Stimulated activated CD4-positive, alpha-beta T cell treated with anti-CD3 and anti-CD28 coated beads, Interleukin-15, amount 100 ng/mL, for 48 hours (primary cell): ENCODE measurements around the gene TMEM200B.
A peak's percentile ranks its signal among the peaks of the same experiment; 100 is the strongest.
"Not testable (repeated sequence)": the region's sequence is repeated elsewhere in the genome, so short reads cannot be mapped to it uniquely, and the experiment has no call there.

Experiments used
- DNase-seq, 2 donors: peaks; one replicate each; pipeline ENCODE4 v3.0.0-alpha.2; 2020; ENCODE audit warnings: low read depth in 2 of 2

Gene TMEM200B

DNA sequence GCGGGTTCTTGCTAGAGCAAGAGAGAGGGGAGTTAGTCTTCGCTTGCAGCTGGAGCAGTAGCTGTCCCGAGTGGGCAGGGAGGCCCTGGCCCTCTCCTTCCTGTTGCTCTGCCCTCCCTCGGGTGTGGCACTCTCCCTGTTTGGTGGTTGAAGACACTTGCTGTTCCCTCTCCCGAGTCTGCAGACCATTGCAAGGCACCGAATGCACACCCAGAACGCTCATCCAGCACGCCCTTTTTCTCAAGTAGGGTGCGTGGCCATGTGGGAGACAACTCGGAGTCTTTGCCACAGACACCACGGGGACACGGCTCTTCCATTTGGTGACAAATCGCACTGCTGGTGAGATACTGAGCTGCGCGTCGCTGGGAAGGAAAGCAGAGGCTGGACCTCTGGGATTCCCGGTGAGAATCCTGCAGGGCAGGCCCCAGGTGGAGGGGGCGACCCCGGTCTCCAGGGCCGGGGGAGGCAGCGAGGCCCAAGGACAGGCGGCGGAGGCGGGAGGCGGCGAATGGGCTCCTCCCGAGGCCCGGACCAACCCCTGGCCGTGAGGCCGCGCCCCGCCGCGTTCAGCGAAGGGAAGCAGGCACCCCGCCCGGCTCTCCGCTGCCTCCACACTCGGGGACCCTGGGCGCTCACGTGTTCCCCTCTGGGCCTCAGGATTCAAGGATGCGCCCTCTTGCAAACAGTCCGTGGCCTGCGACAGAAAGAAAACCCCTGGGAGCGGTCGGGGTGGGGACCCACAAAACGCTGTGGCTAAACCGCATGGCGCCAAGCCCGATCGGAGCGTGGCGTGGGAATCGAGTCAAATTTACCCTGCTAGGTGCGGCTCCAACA is 10.4 kb upstream of the TMEM200B start:
- no peak for DNase-seq

GRCh38 chr1:29131056-29131455 is 7.4 kb upstream of the TMEM200B start:
- DNase-seq: not testable (repeated sequence)

DNA sequence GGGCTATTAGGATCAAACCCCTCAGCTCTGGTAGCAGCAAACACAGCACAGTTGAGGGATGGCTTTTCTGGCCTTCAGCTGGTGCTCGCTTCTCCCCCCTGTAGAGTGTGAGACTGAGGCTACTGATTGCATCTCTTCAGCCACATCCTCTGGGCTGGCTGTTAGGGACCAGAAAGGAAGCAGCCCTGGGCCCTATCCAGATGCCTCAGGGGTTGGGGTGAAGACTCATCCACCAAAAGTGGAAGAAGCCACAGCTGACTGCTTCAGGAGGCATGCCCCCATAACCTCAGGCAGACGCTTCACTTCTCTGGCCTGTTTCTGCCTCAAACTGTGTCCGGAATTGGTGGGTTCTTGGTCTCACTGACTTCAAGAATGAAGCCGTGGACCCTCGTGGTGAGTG is 6.2 kb upstream of the TMEM200B start:
- no peak for DNase-seq

DNA sequence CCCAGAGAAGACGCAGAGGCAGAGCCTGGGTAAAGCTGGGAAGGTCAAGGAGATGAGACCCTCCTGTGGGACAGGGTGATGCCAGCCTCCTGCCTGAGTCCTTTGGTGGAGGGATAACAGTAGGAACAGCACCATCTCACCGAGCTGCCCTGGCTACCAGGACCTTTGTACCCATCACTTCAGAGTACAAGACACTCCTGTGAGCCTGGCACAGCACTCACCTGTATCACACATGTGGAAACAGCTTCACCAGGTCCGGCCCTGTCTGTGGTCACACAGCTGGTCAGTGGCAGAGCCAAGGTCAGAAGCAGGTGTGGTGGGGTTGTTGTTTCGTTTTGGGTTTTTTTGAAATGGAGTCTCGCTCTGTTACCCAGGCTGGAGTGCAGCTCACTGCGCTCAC is 5.0 kb upstream of the TMEM200B start:
- no peak for DNase-seq

DNA sequence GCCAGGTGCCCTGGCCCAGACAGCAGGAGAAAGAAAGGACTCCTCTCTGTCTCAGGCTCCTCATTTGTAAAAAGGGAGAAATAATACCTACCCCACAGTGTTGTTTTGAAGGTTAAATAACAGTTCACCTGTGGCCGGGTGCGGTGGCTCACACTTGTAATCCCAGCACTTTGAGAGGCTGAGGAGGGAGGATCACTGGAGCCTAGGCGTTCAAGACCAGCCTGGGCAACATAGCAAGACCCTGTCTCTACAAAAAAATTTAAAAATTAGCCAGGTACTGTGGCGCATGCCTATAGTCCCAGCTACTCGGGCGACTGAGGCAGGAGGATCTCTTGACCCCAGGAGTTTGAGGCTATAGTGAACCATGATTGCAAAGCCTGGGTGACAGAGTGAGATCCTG is 2.5 kb upstream of the TMEM200B start:
- no peak for DNase-seq

- DNase-seq: no peak
Measured at GRCh38 chr1:29125788-29126187, 2.1 kb upstream of the TMEM200B start.

GRCh38 chr1:29125237-29125641 is 1.5 kb upstream of the TMEM200B start:
- DNase-seq: no peak

DNA sequence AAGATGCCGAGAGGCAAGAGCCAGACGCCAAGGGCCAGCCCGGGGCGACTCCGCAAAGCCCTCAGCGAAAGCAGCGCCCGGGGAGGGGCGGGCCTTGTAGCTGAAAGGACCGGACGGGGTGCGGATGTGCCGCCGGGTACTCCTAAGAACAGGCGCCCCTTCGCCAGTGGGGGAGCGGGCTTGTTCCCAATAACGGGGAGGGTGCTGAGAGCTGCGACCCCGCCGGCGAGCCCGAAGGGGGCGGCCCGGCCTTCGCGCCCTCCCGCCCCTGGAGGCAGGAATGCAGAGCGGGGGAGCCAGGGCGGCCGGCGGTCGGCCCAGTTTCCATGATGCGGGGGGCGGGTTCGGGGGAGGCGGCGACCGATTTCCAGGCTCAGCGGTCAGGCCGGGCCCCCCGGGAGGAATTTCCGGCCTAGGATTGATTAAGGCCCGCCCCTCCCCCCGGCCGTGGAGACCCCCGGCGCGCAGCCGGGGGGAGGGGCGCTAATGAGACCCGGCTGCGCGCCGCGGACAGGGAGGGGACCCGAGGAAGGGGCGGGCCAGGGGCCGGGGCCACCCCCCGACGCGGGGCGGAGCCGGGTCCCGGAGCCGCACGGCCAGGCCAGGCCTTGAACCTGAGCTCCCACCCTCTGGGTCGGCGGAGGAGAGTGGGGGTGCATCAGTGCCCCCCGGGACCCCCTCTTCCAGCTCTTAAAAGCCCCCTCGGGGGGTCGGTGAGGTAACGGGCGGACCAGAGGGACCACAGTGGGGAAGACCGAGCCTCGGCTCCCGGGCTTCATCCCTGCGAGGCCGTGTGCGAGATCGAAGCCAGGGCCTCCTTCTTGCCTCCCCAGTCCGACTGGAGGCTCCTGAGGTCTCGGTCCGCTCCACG is 898 bp upstream of the TMEM200B start:
- DNase-seq: peak; percentile 37 to 56

DNA sequence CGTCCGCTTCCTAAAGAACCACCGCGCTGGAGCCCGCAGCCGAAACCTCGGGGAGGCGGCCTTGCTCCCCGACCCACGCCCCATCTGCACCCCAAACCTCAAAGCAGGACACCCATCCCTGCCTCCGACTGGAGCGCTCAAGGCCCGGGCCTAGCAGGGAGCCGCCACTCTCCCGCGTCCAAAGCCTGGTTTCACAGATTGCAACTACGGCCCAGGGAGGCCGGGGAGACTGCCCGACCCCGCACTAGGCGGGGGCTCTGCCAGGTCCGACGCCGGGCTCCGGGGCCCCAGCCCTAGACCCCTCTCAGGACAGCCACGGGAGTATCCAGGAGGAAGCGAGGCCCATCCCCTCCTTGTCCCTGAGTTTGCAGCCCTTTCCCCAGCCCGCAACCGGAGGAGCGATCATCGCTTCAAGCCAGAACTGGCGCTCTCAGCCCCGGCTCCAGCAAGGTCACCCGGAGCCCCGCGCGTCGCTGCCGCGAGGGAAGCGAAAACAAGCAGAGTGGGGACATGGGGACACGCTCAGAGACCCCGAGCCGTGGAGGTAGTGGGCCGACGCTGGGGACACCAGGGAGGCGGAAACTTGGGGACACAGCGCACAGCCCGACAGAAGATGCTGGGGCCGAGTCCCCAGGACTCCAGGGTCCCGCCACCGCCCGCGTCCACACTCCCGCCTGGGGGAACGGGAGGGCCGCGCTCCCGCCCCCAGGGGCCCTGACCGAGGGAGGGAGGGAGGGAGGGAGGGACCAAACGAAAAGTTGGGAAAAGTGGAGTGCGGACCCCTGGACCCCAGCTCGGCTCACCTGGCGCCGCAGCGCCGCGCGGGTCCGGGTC is 433 bp downstream of the TMEM200B start:
- no peak for DNase-seq

GRCh38 chr1:29122682-29123052 is 1.0 kb downstream of the TMEM200B start:
- DNase-seq: no peak

DNA sequence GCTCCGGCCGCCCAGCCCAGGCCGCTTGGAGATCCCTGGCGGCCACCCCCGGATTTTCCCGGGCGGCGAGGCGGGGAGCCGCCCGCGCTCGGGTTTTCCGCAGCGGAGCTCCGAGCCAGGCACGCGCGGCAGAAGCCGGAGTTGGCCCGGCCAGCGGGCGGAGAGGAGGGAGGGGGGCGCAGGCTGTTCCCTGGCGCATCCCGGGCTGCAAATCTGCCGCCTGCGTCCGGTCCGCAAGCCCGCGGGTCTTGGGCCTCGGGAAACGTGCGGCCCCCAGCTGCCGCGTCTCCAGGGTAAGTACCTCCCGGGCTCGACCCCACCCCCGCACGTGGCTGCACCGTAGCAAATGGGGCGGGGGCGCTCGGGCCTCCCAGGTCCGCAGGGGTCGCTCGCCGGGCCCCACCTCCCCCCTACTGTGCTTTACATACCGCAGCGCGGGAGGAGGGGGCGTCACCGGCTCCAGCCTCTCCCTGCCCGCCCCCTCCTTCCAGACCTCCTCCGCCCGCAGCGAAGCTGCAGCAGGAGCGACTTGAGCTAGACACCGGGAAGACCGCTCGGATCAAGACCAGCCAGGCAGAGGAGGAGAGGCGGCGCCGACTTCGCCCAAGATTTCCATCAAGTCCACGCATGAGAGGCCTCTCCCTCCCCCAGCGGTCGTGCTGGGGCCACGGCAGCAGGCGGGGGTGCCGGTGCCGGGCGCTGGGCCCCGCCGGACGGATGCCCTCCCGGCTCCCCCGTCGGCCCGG is 1.6 kb downstream of the TMEM200B start:
- DNase-seq: no peak

DNA sequence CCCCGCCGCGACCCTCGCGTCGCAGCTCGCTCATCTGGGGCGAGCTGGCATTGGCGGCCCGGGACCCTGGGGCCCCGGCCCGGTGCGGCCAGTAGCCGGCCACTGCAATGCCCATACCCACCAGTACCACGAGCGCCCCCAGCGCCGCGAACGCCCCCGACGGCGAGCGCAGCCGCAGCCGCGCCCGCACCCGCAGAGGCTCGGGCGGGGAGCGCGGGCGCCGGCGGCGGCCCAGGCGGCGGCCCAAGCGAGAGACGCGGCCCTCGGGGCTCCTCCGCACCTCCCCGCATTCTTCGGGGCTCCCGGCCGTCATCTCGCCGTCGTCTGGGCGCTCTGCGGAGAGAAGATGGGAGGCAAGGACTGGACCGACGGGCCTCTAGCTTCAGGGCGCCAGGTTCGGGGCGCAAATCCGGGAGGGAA is 2.2 kb downstream of the TMEM200B start:
- no peak for DNase-seq

DNA sequence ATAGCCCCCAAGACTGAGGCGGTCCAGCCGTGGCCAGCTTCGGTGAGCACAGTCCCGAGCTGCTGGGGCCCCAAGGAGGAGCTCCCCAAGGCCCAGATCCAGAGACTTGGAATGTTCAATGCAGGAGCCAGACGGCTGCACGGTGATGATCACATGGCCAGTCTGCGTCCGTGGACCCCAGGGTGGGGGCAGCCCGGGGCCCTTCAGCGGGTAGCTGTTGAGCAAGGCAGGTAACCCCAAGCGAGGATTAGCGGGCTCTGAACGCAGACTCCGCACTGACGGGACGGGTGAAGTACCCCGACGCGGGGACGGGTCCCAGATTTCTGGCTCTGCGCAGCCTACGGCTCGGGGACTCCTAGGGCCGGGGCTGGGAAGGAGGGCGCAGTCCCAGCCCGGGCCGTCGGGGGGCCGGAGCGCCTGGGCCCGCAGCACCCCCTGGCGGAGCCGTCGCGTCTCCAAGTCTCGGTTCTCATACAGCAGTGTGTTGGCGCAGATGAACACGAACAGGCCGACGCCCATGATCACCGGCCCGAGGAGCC is 2.7 kb downstream of the TMEM200B start:
- peak; percentile 51 to 65 for DNase-seq

DNA sequence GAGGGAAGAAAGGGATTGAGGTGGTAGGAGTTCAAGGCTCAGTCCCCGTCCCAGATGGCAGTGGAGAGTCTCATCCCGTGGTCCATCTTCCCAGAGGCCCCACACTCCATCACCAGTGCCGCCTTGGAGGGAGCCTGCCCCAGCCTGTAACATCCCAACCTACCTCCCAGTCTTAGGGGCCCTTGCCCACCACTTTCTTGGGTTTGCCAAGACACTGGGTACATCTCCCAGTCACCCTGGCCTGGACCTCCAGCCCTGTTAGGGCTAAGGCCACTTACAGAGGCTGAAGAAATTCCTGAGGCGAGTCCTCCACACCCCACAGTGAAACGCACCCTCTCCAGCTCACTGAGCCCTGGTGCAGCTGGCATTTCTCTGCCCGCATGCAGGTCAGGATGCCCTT is 3.3 kb downstream of the TMEM200B start:
- no peak for DNase-seq

GRCh38 chr1:29119121-29119929 is 4.4 kb downstream of the TMEM200B start:
- DNase-seq: no peak

DNA sequence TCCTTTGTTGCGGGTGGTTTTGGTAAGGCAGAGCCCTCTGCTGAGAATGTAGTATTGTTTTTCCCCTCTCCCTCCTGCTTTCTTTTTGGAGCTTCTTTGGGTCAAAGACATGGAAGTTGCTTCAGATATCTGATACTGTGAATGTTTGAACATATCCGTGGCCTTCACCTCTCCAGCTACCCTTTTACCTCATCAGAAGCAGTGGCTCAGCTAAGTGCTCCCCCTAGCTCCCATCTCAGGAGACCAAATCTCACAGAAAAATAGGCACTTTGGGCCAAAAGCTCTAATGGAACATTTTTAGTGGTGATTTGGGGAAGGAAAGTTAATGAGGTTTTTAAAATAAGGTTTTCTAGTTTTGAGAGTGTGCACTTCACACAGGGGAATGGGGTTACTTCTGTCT is 6.3 kb downstream of the TMEM200B start:
- no peak for DNase-seq

GRCh38 chr1:29114654-29115053 is 9.0 kb downstream of the TMEM200B start:
- DNase-seq: no peak

GRCh38 chr1:29113413-29114117 is 10.1 kb downstream of the TMEM200B start:
- DNase-seq: no peak

- DNase-seq: no peak
Measured at GRCh38 chr1:29112705-29113412, 10.8 kb downstream of the TMEM200B start.
